MG63 (cell line): Measurements from ENCODE around the gene TEX14. TPM values are rescaled to one million over a fixed set of nuclear protein-coding genes. Genes with fewer than 3 reads are reported as not detected.

ENCODE experiments used
- DNase-seq: peaks from one replicate; pipeline ENCODE4 v3.0.0-alpha.2; 2020
- H3K27me3 ChIP-seq: fragments of 250-450 bp; sonication (Bioruptor Pico); 2 replicates; pipeline ENCODE4 v1.5.1; 2020; ENCODE audit warnings: mild to moderate bottlenecking, moderate library complexity
- H3K36me3 ChIP-seq: fragments of 250-450 bp; sonication (Bioruptor Pico); 2 replicates; pipeline ENCODE4 v1.5.1; 2020; ENCODE audit warnings: mild to moderate bottlenecking, moderate library complexity
- H3K4me3 ChIP-seq: fragments of 250-450 bp; sonication (Bioruptor Pico); 2 replicates; pipeline ENCODE4 v1.5.1; 2020; ENCODE audit warnings: mild to moderate bottlenecking, moderate library complexity
- H3K9me3 ChIP-seq: fragments of 250-450 bp; sonication (Bioruptor Pico); 2 replicates; pipeline ENCODE4 v1.5.1; 2020; ENCODE audit warnings: mild to moderate bottlenecking, moderate library complexity
- total RNA-seq: library from RNA; depleted of rRNA; stranded (reverse); fragments of >200 nt; shearing (Covaris generic); gene quantifications from 2 replicates; pipeline ENCODE4 v1.2.3, GENCODE V29; 2014; ENCODE audit warnings: low replicate concordance

Gene TEX14
- total RNA-seq, 1 experiment from 2014 or later: 0.03 TPM

- peak overlapping the region; percentile 48 for H3K4me3 ChIP-seq
- no peak for DNase-seq
- H3K27me3 ChIP-seq: no peaks in the 10 kb centered on the region
- H3K36me3 ChIP-seq: no peaks in the 10 kb centered on the region
- H3K9me3 ChIP-seq: no peaks in the 10 kb centered on the region
These were observed 59.2 kb downstream of the TEX14 start for GRCh38 chr17:58632324-58633314.

GRCh38 chr17:58631523-58632323 lies 60.1 kb downstream of the TEX14 start:
- Histone ChIP-seq H3K9me3 (no peaks in the 10 kb centered on the region), H3K4me3 (peak overlapping the region; percentile 48), H3K27me3 (no peaks in the 10 kb centered on the region), H3K36me3 (no peaks in the 10 kb centered on the region)
- peak; percentile 92 for DNase-seq

GRCh38 chr17:58630883-58631522 lies 60.8 kb downstream of the TEX14 start:
- Histone ChIP-seq H3K36me3 (no peaks in the 10 kb centered on the region), H3K9me3 (no peaks in the 10 kb centered on the region), H3K4me3 (peak overlapping the region; percentile 48), H3K27me3 (no peaks in the 10 kb centered on the region)
- peak; percentile 61 for DNase-seq

GRCh38 chr17:58626905-58627304 lies 64.9 kb downstream of the TEX14 start:
- Histone ChIP-seq H3K27me3 (no peaks in the 10 kb centered on the region), H3K36me3 (no peaks in the 10 kb centered on the region), H3K4me3 (no peak overlapping the region), H3K9me3 (no peaks in the 10 kb centered on the region)
- DNase-seq: no peak

- Histone ChIP-seq H3K36me3 (no peaks in the 10 kb centered on the region), H3K27me3 (no peaks in the 10 kb centered on the region), H3K9me3 (no peaks in the 10 kb centered on the region), H3K4me3 (no peak overlapping the region)
- DNase-seq: no peak
These were observed 67.1 kb downstream of the TEX14 start for GRCh38 chr17:58624751-58625150.

GRCh38 chr17:58621174-58621573 lies 70.7 kb downstream of the TEX14 start:
- no peak for DNase-seq
- Histone ChIP-seq H3K36me3 (no peaks in the 10 kb centered on the region), H3K4me3 (no peak overlapping the region), H3K27me3 (no peaks in the 10 kb centered on the region), H3K9me3 (no peaks in the 10 kb centered on the region)

GRCh38 chr17:58618336-58618735 lies 73.5 kb downstream of the TEX14 start:
- H3K36me3 ChIP-seq: no peaks in the 10 kb centered on the region
- H3K9me3 ChIP-seq: no peaks in the 10 kb centered on the region
- H3K4me3 ChIP-seq: no peak overlapping the region
- no peak for DNase-seq
- H3K27me3 ChIP-seq: no peaks in the 10 kb centered on the region

- H3K4me3 ChIP-seq: no peak overlapping the region
- no peaks in the 10 kb centered on the region for H3K9me3 ChIP-seq
- H3K36me3 ChIP-seq: no peaks in the 10 kb centered on the region
- DNase-seq: no peak
- no peaks in the 10 kb centered on the region for H3K27me3 ChIP-seq
These were observed 74.3 kb downstream of the TEX14 start for GRCh38 chr17:58617563-58617962.

- H3K27me3 ChIP-seq: no peaks in the 10 kb centered on the region
- no peaks in the 10 kb centered on the region for H3K9me3 ChIP-seq
- H3K4me3 ChIP-seq: no peak overlapping the region
- DNase-seq: no peak
- no peaks in the 10 kb centered on the region for H3K36me3 ChIP-seq
These were observed 75.8 kb downstream of the TEX14 start for GRCh38 chr17:58615768-58616659.

- no peak overlapping the region for H3K4me3 ChIP-seq
- H3K27me3 ChIP-seq: no peaks in the 10 kb centered on the region
- no peaks in the 10 kb centered on the region for H3K9me3 ChIP-seq
- DNase-seq: no peak
- H3K36me3 ChIP-seq: no peaks in the 10 kb centered on the region
These were observed 76.9 kb downstream of the TEX14 start for GRCh38 chr17:58614859-58615459.

GRCh38 chr17:58611331-58611730 lies 80.5 kb downstream of the TEX14 start:
- Histone ChIP-seq H3K4me3 (no peak overlapping the region), H3K36me3 (no peaks in the 10 kb centered on the region), H3K27me3 (no peaks in the 10 kb centered on the region), H3K9me3 (no peaks in the 10 kb centered on the region)
- DNase-seq: no peak

- DNase-seq: no peak
- no peak overlapping the region for H3K4me3 ChIP-seq
- H3K9me3 ChIP-seq: no peaks in the 10 kb centered on the region
- H3K27me3 ChIP-seq: no peaks in the 10 kb centered on the region
- H3K36me3 ChIP-seq: no peaks in the 10 kb centered on the region
These were observed 84.9 kb downstream of the TEX14 start for GRCh38 chr17:58606934-58607333.

- Histone ChIP-seq H3K27me3 (no peaks in the 10 kb centered on the region), H3K4me3 (no peak overlapping the region), H3K36me3 (no peaks in the 10 kb centered on the region), H3K9me3 (no peaks in the 10 kb centered on the region)
- DNase-seq: no peak
These were observed 85.9 kb downstream of the TEX14 start for GRCh38 chr17:58605986-58606385.

- DNase-seq: no peak
- no peaks in the 10 kb centered on the region for H3K36me3 ChIP-seq
- H3K9me3 ChIP-seq: no peaks in the 10 kb centered on the region
- no peak overlapping the region for H3K4me3 ChIP-seq
- H3K27me3 ChIP-seq: no peaks in the 10 kb centered on the region
These were observed 86.4 kb downstream of the TEX14 start for GRCh38 chr17:58605470-58605869.

- no peak overlapping the region for H3K4me3 ChIP-seq
- DNase-seq: no peak
- H3K27me3 ChIP-seq: no peaks in the 10 kb centered on the region
- H3K36me3 ChIP-seq: no peaks in the 10 kb centered on the region
- no peaks in the 10 kb centered on the region for H3K9me3 ChIP-seq
These were observed 89.9 kb downstream of the TEX14 start for GRCh38 chr17:58601976-58602375.

- H3K27me3 ChIP-seq: no peaks in the 10 kb centered on the region
- no peak for DNase-seq
- H3K9me3 ChIP-seq: no peaks in the 10 kb centered on the region
- H3K36me3 ChIP-seq: no peaks in the 10 kb centered on the region
- no peak overlapping the region for H3K4me3 ChIP-seq
These were observed 94.5 kb downstream of the TEX14 start for GRCh38 chr17:58597371-58597770.
